ENCODE results near the gene TUFM.
"Not testable (repeated sequence)": the region's sequence is repeated elsewhere in the genome, so short reads cannot be mapped to it uniquely, and the experiment has no call there.

TUFM gene

GRCh38 chr16:28883221-28883996 is 37.3 kb upstream of the TUFM start:
- Histone ChIP-seq H4K8ac (ENCODE audit: low read depth, low read length) (no peak overlapping the region), H2BK5ac (ENCODE audit: low read length) (peak overlapping the region; percentile 39), H3K36me3 (replicated peaks in 1 of 2; ENCODE audit: control insufficient read depth in 2 of 2, insufficient read depth in 2 of 2, low read length in 2 of 2) (peaks cover 0 to 7% of the 10 kb centered on the region in 2 donors), H3K4me3 (ENCODE audit: low read length in 2 of 2) (no peak overlapping the region), H3K18ac (ENCODE audit: low read length) (no peak overlapping the region), H3K9ac (ENCODE audit: low read depth, low read length, poor library complexity) (no peak overlapping the region), H3K4ac (ENCODE audit: low read length) (no peak overlapping the region), H3K4me2 (ENCODE audit: insufficient read depth, low read length, poor library complexity, severe bottlenecking) (no peak overlapping the region), H3K27ac (replicated peaks; ENCODE audit: low read length) (no peak overlapping the region), H3K27me3 (ENCODE audit: control insufficient read depth in 3 of 3, insufficient read depth in 3 of 3, low read depth in 1 of 3, low read length in 3 of 3) (peaks cover 0 to 4% (median 0%) of the 10 kb centered on the region in 3 experiments), H2AFZ (ENCODE audit: low read length) (peak overlapping the region; percentile 88), H4K91ac (ENCODE audit: low read depth, low read length, poor library complexity) (no peak overlapping the region), H2AK5ac (ENCODE audit: low read depth, low read length) (peak overlapping the region; percentile 10), H3K9me3 (replicated peaks in 1 of 2; ENCODE audit: control insufficient read depth in 2 of 2, insufficient read depth in 1 of 2, low read depth in 1 of 2, low read length in 2 of 2) (no peaks in the 10 kb centered on the region), H3K4me1 (ENCODE audit: control insufficient read depth in 2 of 2, insufficient read depth in 1 of 2, low read depth in 1 of 2, low read length in 2 of 2) (peaks cover 12 to 30% of the 10 kb centered on the region in 2 donors), H3K79me1 (ENCODE audit: low read depth, low read length) (no peaks in the 10 kb centered on the region), H2BK120ac (ENCODE audit: low read depth, low read length) (no peak overlapping the region), H2BK15ac (ENCODE audit: low read length) (peak overlapping the region; percentile 37), H3K23ac (ENCODE audit: low read depth, low read length, poor library complexity) (no peak overlapping the region), H3K14ac (ENCODE audit: low read length) (peak overlapping the region; percentile 38), H2BK12ac (ENCODE audit: low read length) (peak overlapping the region; percentile 22)
- WGBS, 2 donors (ENCODE audit: extremely low coverage in 2 of 2, insufficient read length in 2 of 2, insufficient replicate concordance in 1 of 2): no CpG with 5 or more reads among the region's 25 CpGs
- no peak for DNase-seq (ENCODE audit: low spot score)

GRCh38 chr16:28882551-28883160 is 36.5 kb upstream of the TUFM start:
- Histone ChIP-seq H2BK15ac (ENCODE audit: low read length) (peak overlapping the region; percentile 37), H3K23ac (ENCODE audit: low read depth, low read length, poor library complexity) (peak overlapping the region; percentile 40), H3K4ac (ENCODE audit: low read length) (no peak overlapping the region), H2BK12ac (ENCODE audit: low read length) (peak overlapping the region; percentile 22), H3K79me1 (ENCODE audit: low read depth, low read length) (peaks cover 3% of the 10 kb centered on the region), H3K4me3 (ENCODE audit: low read length in 2 of 2) (peak overlapping the region in 1 of 2 donors; percentile 26), H3K36me3 (replicated peaks in 1 of 2; ENCODE audit: control insufficient read depth in 2 of 2, insufficient read depth in 2 of 2, low read length in 2 of 2) (peaks cover 2 to 7% of the 10 kb centered on the region in 2 donors), H3K9ac (ENCODE audit: low read depth, low read length, poor library complexity) (peak overlapping the region; percentile 53), H3K27ac (replicated peaks; ENCODE audit: low read length) (no peak overlapping the region), H2AFZ (ENCODE audit: low read length) (peak overlapping the region; percentile 88), H3K9me3 (replicated peaks in 1 of 2; ENCODE audit: control insufficient read depth in 2 of 2, insufficient read depth in 1 of 2, low read depth in 1 of 2, low read length in 2 of 2) (no peaks in the 10 kb centered on the region), H4K8ac (ENCODE audit: low read depth, low read length) (no peak overlapping the region), H3K27me3 (ENCODE audit: control insufficient read depth in 3 of 3, insufficient read depth in 3 of 3, low read depth in 1 of 3, low read length in 3 of 3) (peaks cover 0 to 4% (median 0%) of the 10 kb centered on the region in 3 experiments), H3K4me2 (ENCODE audit: insufficient read depth, low read length, poor library complexity, severe bottlenecking) (peak overlapping the region; percentile 11), H3K18ac (ENCODE audit: low read length) (no peak overlapping the region), H3K14ac (ENCODE audit: low read length) (peak overlapping the region; percentile 75), H3K4me1 (ENCODE audit: control insufficient read depth in 2 of 2, insufficient read depth in 1 of 2, low read depth in 1 of 2, low read length in 2 of 2) (peaks cover 12 to 36% of the 10 kb centered on the region in 2 donors), H4K91ac (ENCODE audit: low read depth, low read length, poor library complexity) (no peak overlapping the region), H2AK5ac (ENCODE audit: low read depth, low read length) (peak overlapping the region; percentile 10), H2BK120ac (ENCODE audit: low read depth, low read length) (no peak overlapping the region), H2BK5ac (ENCODE audit: low read length) (peak overlapping the region; percentile 39)
- WGBS, 2 donors (ENCODE audit: extremely low coverage in 2 of 2, insufficient read length in 2 of 2, insufficient replicate concordance in 1 of 2): no CpG with 5 or more reads among the region's 24 CpGs
- DNase-seq (ENCODE audit: low spot score): no peak

- not testable (repeated sequence) for H3K36me3 ChIP-seq (replicated peaks in 1 of 2; ENCODE audit: control insufficient read depth in 2 of 2, insufficient read depth in 2 of 2, low read length in 2 of 2); H2AFZ ChIP-seq (ENCODE audit: low read length); H3K79me1 ChIP-seq (ENCODE audit: low read depth, low read length); H3K4me3 ChIP-seq (ENCODE audit: low read length in 2 of 2); H3K4ac ChIP-seq (ENCODE audit: low read length); H3K14ac ChIP-seq (ENCODE audit: low read length); H3K9ac ChIP-seq (ENCODE audit: low read depth, low read length, poor library complexity); H3K23ac ChIP-seq (ENCODE audit: low read depth, low read length, poor library complexity); H2BK120ac ChIP-seq (ENCODE audit: low read depth, low read length); H2BK15ac ChIP-seq (ENCODE audit: low read length); DNase-seq (ENCODE audit: low spot score); H3K9me3 ChIP-seq (replicated peaks in 1 of 2; ENCODE audit: control insufficient read depth in 2 of 2, insufficient read depth in 1 of 2, low read depth in 1 of 2, low read length in 2 of 2); H3K18ac ChIP-seq (ENCODE audit: low read length); H4K91ac ChIP-seq (ENCODE audit: low read depth, low read length, poor library complexity); H2BK12ac ChIP-seq (ENCODE audit: low read length); H4K8ac ChIP-seq (ENCODE audit: low read depth, low read length); H3K27me3 ChIP-seq (ENCODE audit: control insufficient read depth in 3 of 3, insufficient read depth in 3 of 3, low read depth in 1 of 3, low read length in 3 of 3); H3K4me2 ChIP-seq (ENCODE audit: insufficient read depth, low read length, poor library complexity, severe bottlenecking); H2BK5ac ChIP-seq (ENCODE audit: low read length); H3K27ac ChIP-seq (replicated peaks; ENCODE audit: low read length); H2AK5ac ChIP-seq (ENCODE audit: low read depth, low read length)
- peaks cover 18 to 47% of the 10 kb centered on the region in 2 donors for H3K4me1 ChIP-seq (ENCODE audit: control insufficient read depth in 2 of 2, insufficient read depth in 1 of 2, low read depth in 1 of 2, low read length in 2 of 2)
- no CpG with 5 or more reads among the region's 4 CpGs for WGBS, 2 donors (ENCODE audit: extremely low coverage in 2 of 2, insufficient read length in 2 of 2, insufficient replicate concordance in 1 of 2)
These were observed 35.4 kb upstream of the TUFM start for GRCh38 chr16:28881565-28881964.

GRCh38 chr16:28880955-28881354 is 34.8 kb upstream of the TUFM start:
- H2AK5ac ChIP-seq (ENCODE audit: low read depth, low read length): no peak overlapping the region
- H3K27ac ChIP-seq (replicated peaks; ENCODE audit: low read length): no peak overlapping the region
- no peak overlapping the region for H2BK120ac ChIP-seq (ENCODE audit: low read depth, low read length)
- H3K18ac ChIP-seq (ENCODE audit: low read length): peak overlapping the region; percentile 96
- peaks cover 3% of the 10 kb centered on the region for H3K79me1 ChIP-seq (ENCODE audit: low read depth, low read length)
- H3K4me3 ChIP-seq (ENCODE audit: low read length in 2 of 2): no peak overlapping the region
- no peak overlapping the region for H3K14ac ChIP-seq (ENCODE audit: low read length)
- H2BK15ac ChIP-seq (ENCODE audit: low read length): no peak overlapping the region
- H2BK5ac ChIP-seq (ENCODE audit: low read length): no peak overlapping the region
- H3K4me1 ChIP-seq (ENCODE audit: control insufficient read depth in 2 of 2, insufficient read depth in 1 of 2, low read depth in 1 of 2, low read length in 2 of 2): peaks cover 18 to 53% of the 10 kb centered on the region in 2 donors
- peaks cover 2 to 3% of the 10 kb centered on the region in 2 donors for H3K36me3 ChIP-seq (replicated peaks in 1 of 2; ENCODE audit: control insufficient read depth in 2 of 2, insufficient read depth in 2 of 2, low read length in 2 of 2)
- H3K9me3 ChIP-seq (replicated peaks in 1 of 2; ENCODE audit: control insufficient read depth in 2 of 2, insufficient read depth in 1 of 2, low read depth in 1 of 2, low read length in 2 of 2): no peaks in the 10 kb centered on the region
- no peak overlapping the region for H4K8ac ChIP-seq (ENCODE audit: low read depth, low read length)
- no peak overlapping the region for H2AFZ ChIP-seq (ENCODE audit: low read length)
- H4K91ac ChIP-seq (ENCODE audit: low read depth, low read length, poor library complexity): no peak overlapping the region
- WGBS, 2 donors (ENCODE audit: extremely low coverage in 2 of 2, insufficient read length in 2 of 2, insufficient replicate concordance in 1 of 2): no CpG with 5 or more reads among the region's 4 CpGs
- DNase-seq (ENCODE audit: low spot score): no peak
- no peak overlapping the region for H3K4ac ChIP-seq (ENCODE audit: low read length)
- no peak overlapping the region for H3K4me2 ChIP-seq (ENCODE audit: insufficient read depth, low read length, poor library complexity, severe bottlenecking)
- peaks cover 0 to 4% (median 0%) of the 10 kb centered on the region in 3 experiments for H3K27me3 ChIP-seq (ENCODE audit: control insufficient read depth in 3 of 3, insufficient read depth in 3 of 3, low read depth in 1 of 3, low read length in 3 of 3)
- no peak overlapping the region for H3K23ac ChIP-seq (ENCODE audit: low read depth, low read length, poor library complexity)
- no peak overlapping the region for H2BK12ac ChIP-seq (ENCODE audit: low read length)
- no peak overlapping the region for H3K9ac ChIP-seq (ENCODE audit: low read depth, low read length, poor library complexity)
